T-helper 1 cell treated with Interleukin-12 subunit alpha and Interleukin-12 subunit beta and Interleukin-4 antibody, amounts not matched to agents 30 ng/mL and 1 ng/mL, for 36 hours (primary cell): ENCODE measurements around the gene TMEM120B. TPM values are rescaled to one million over a fixed set of nuclear protein-coding genes. Genes with fewer than 3 reads are reported as not detected.

Source experiments
- intact Hi-C: fragments of 100-400 bp; cut with micrococcal nuclease; formaldehyde crosslinking; loops from one replicate; pipeline ENCODE4 v1.15.1; 2024
- total RNA-seq: library from RNA; stranded (reverse); gene quantifications from 2 replicates; pipeline ENCODE4 v1.2.3, GENCODE V29; 2022

Gene TMEM120B
- total RNA-seq, 1 donor from 2014 or later: 9.2 TPM

DNA sequence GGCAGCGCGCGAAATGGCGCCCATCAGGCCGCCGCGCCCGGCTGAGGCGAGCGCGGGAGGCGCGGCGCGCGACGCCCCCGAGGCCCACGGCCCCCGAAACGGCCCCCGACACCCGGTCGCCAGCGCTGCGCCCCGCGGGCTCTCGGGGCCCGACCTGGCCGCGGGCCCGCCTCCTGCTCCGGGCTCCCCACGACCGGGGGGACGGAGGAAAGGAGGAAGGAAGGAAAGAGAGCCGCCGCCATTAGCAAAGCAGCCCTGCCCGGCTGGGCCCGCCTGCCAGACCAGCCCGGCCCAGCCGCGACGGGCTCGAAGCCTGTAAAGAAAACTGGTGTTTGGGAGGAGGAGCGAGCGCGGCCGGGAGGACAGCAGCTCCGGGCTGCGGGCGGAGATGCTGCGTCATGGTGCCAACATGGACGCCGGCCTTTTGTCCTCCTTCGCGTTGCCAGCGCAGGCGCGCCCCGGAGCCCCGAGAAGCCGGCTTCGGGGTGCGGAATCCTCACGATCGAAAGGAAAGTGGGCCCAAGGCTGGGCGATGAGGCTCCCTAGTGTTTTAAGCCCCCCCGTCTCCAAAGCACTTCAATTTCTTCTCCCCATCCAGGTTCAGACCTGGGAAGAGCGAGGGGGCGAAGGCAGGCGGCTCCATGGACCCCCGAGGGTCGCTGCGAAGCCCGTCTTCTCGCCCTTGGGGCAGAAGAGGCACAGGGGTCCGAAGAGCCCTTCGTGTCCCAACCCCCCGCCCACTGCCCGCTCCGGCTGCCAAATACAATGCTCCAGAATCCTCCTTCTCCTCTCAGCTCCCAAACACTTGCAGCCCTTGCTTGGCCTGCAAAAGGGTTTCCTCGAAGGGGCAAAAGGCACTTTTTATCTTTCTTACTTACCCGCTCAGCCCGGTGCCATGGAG is 88.4 kb downstream of the TMEM120B start:
- intact Hi-C loops: loop anchor here (1.0 to 5.0 kb wide), 3 partner anchors 38 to 1789 kb away; partner anchors contain the start of gene ZCCHC8

DNA sequence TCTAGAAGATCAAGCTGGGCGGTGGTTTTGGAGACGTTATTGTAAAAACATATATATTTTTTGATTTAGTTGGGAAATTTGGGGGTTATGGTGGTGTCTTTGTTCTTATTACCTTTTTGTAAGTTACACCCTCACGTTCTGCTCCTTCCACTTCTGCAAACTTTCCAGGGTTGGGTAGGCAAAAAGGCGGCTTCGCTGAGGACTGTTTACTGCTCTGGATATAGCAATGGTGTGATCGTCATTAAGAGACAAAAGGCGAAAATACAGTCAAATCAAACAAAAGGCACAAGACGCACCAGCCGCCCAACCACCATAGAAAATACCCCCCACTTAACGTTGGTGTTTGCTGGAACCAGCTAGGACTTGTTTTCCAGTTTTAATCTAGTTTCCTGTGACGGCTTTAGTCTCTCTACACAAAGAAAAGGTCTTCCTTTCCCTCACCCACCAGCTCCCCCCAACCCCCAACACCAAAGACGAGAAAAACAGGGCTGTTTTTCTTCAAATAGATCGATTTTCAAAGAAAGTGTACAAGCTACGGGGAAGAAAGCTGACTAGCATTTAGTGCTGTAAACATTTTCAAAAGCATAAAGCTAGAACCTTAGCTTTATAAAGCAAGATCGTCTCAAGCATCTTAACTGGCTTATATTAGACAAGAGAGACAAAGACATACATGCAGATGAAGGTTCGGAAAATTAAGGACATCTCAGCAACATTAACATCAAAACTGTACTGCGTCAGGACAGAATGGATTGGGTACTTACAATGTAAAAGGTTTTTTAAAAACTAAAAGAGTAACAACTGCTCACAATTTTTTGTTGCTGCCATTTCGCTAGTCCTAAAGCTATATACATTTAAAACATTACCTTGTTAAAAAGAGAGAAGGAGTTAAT is 89.3 kb downstream of the TMEM120B start:
- intact Hi-C loops: loop anchor here (1.0 to 5.0 kb wide), 8 partner anchors 8 to 1790 kb away; partner anchors contain the start of genes KNTC1, ORAI1, RSRC2 and ZCCHC8

DNA sequence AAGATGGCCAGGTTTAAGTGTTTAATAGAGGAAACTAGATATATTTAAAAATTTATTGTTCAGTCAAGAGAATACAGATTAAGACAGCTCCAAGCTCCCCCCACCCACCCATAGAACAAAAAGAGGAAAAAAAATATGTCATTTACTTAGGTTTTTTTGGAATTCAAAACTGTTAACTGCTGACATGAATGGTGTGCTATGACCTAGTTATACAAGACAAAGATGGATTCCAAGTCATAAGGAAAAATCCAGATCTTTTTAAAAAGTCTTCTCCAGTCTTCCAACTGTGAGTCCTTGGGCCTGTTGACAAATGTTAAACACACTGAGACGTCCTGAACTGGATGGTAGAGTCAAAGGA is 89.9 kb downstream of the TMEM120B start:
- intact Hi-C loops: loop anchor here (1.0 to 5.0 kb wide), 7 partner anchors 8 to 1790 kb away; partner anchors contain the start of genes KNTC1, ORAI1, RSRC2 and ZCCHC8

DNA sequence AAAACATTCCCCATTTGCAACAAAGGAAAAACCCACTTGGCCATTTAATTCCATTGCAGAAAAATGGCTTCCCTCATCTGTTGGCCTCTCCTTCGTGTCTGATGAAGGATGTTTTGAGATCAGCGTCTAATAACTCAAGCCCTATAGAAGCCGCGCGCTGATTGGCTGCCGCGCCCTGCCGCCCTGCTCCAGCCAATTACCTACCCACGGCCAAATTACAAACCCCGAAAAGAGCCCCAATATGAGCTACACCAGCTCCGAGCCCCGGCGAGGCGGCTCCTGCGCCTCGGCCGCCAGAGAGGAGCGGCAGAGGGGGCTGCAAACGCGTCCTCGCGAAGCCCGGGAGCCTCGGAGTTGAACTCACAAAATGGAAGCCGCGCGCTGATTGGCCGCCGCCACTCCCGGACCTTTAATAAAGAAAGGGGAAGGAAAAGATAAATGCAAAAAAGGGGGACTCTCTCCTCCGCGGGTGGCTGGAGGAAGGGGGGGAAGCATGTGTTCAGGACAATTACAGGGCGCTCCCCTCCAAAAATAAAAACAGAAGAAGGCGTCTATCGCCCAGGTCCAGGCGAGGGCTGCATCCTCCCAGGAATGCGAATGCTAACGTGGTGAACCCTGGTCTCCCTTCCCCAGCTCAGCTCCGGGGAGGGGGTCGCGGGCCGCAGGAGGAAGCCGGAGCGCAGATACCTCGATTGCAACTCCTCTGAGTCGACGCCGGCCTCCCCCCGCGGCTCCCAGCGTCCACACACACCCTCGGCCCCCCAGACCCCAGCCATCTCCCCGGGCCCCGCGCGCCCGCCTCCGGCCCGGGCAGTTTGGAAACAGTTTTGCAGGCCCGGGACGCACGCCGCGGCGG is 90.5 kb downstream of the TMEM120B start:
- intact Hi-C loops: loop anchor here (1.0 to 5.0 kb wide), 7 partner anchors 9 to 1791 kb away; partner anchors contain the start of genes KNTC1, ORAI1, RSRC2 and ZCCHC8

DNA sequence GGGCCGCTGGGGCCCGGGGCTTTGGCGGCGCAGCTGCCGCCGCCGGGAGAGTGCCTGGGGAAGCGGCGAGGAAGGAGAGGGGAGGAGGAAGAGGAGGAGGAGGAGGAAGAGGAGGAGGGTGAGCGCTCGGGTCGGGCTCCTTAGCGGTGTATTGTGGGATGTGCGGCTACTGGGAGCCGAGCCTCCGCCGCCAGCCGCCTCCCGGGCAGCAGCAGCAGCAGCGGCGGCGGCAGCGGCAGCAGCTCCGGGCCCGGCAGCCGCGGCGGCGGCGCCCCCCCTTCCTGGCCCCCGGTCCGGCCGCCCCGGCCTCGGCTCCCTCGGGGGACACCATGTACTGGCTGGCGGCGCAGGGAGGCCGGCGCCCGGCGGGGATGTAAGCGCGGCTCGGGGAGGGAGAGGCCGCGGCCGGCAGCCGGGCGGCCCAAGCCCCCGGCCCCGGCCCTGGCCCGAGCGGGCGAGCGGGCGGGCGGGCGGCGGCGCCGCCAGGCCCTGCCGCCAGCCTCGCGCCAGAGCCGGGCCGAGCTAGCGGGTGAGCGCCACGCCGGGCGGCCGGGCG is 91.4 kb downstream of the TMEM120B start, which contains the start of gene SETD1B:
SETD1B (plus strand) TSS at position 149 of the 556 bp plus-strand sequence. CDS start 729 bp downstream, outside the sequence.
- intact Hi-C loops: loop anchor here (2.0 to 5.0 kb wide), 4 partner anchors 177 to 1792 kb away; partner anchors contain the start of genes KNTC1, ORAI1, RSRC2 and ZCCHC8

DNA sequence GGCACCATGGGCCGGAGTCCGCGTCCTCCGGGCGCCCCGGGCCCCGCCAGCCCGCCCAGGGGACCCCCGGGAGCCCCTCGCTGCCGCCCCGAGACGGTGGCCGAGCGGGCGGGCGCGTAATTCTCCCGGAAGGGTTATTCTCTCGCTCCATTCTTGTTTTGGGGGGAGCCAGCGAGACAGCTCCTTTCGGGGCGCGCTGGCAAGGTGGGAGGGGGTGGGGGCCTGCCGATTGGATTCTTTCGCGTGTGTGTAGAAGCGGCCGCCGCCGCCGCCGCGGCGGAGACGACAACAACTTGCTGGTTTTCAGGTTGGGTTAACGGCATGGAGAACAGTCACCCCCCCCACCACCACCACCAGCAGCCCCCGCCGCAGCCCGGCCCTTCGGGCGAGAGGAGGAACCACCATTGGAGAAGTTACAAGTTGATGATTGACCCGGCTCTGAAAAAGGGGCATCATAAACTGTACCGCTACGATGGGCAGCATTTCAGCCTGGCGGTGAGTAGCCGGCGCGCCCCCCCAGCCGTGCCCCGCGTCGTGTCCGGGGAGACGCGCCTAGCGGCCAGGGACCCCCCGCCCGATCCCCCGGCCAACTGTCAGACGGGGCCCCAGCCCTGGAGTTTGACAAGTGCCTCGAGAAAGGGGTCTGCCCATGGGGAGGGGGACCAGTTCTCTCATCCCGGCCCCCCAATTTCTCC is 92.0 kb downstream of the TMEM120B start:
- intact Hi-C loops: loop anchor here (5.0 kb wide), 2 partner anchors 698 to 1792 kb away; partner anchors contain the start of gene ZCCHC8

DNA sequence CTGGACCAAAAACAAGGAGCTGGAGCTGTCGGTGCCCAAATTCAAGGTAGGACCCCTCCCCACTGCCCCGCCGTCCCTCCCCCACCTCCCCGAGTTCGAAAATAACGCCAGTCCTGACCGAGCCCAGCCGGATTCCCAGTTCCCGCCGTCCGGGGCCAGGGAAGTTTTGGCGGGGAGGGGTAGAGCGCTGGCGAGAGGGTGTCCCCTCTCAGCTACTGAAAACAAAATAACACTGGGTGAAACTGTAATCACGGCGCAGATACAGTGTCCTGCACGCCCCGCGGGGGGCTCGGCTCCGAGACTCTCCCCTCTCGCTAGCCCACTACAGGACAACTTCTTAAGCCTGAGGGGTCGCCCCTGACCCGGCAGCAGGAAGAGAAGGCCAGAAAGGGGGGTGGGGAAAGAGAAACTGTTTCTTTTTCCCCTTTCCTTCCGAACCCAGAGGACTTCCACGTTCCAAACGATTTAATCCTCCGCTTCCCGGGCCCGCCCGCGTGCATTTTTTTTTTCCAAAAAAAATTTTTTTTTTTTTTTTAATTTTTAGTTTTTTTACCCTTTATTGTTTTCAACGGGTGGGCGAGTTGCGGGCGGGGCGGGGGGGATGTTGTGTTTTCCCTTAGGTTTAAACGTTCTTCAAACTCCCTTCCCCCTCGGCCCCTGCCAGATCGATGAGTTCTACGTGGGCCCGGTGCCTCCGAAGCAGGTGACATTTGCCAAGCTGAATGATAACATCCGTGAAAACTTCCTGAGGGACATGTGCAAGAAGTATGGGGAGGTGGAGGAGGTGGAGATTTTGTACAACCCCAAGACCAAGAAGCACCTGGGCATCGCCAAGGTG is 92.8 kb downstream of the TMEM120B start:
- intact Hi-C loops: no loop called here

DNA sequence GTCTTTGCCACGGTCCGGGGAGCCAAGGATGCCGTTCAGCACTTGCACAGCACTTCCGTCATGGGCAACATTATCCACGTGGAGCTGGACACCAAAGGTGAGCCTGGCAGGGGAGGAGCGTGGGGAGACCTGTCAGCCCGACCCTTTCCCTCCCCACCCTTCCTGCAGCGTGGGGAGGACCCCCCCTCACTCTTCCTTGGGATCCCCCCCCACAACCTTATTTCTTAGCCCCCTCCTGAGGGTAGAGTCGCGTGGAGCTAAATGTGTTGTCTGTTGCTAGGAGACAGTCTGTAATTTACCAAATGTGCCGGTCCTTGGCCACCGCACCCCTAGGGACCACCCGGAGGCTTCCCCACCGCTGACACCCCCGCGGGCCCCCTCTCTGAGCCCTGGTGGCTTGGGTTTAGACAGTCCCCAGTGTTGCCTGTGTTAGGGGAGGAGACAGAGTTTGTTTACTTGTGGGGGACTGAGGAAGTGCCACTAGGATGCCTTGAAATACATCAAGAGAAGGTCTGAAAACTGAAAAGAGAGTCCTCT is 93.5 kb downstream of the TMEM120B start:
- intact Hi-C loops: no loop called here

DNA sequence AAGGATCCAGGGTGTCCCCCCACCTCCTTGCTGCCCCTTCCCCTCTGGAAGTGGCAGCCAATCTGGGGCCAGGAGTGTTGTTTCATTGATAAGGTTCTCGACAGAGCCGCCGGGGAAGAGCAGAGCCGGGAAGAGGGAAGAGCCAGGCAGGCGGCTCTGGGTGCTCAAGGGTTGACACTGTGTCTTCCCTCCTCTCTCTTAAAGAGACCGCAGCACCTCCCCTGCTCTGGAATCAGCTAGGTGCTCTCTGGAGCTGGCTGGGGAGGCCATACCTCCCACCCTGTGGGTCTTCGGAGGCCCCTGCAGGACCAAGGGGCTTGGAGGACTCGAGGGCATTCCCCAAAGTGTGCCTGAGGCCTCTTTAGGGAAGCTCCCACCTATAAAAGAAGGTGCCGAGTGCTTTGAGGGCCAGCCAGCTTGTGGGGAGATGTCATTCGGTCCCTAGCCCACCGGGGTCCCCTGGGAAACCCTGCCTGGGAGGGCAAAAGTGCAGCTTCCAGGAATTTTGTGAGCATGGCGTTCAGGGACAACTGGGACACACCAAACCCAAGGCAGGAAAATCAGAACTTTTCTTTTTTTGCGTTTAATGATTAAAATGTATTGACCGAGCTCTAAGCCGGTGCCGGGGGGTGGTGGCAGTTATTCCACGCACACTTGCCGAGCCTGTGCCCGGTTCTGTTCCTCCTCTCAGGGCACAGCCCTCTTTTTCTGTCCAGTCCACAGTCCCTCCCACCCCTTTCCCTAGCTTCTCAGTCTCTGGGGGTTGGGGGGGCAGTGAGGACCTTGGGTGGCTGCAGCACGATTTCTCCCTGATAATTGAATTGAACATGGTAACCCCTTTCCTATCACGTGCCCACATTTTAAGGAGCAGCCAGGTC is 94.2 kb downstream of the TMEM120B start:
- intact Hi-C loops: no loop called here

DNA sequence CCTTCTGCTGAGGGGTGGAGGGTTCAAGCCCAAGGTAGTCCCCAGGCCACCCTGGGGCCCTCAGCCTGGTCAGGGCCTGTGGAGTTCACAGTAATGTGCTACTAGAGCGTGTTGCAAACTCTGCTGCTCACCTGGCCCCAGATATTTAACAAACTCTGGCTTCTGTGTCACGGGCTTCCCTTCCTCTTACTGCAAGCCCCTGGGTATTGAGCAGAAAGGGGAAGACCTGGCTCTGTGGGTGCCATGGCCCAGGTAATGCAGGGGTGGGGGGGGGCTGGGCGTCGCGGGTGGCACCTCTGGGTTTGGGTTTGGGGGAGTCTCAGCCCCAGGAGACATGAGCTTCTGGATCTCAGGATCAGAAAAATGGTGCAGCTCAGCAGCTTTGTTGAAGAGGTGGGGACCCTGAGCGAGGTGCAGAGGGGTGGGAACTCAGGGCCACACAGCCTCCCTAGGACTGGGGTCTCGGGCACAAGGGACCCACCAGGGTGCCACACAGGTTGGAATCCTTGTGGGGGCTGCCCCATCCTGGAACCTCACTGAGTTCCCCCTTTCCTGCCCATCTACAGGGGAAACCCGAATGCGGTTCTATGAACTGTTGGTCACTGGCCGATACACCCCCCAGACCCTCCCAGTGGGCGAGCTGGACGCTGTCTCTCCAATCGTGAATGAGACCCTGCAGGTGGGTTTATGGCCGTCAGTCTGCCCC is 95.2 kb downstream of the TMEM120B start:
- intact Hi-C loops: no loop called here

DNA sequence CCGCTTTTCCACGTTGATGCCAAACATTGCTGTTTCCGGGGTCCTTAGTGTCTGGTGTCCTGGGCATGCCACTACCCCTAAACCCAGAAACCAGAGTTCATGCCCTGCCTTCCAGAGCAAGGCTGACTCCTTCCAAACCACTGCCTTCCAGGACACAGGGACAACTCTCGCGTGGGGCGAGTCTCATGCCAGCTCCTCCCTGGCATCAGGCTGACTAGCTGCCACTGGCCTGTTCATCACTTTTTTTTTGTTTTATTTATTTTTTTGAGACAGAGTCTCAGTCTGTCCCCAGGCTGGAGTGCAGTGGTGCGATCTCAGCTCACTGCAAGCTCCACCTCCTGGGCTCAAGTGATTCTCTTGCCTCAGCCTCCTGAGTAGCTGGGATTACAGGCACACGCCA is 96.1 kb downstream of the TMEM120B start:
- intact Hi-C loops: no loop called here

DNA sequence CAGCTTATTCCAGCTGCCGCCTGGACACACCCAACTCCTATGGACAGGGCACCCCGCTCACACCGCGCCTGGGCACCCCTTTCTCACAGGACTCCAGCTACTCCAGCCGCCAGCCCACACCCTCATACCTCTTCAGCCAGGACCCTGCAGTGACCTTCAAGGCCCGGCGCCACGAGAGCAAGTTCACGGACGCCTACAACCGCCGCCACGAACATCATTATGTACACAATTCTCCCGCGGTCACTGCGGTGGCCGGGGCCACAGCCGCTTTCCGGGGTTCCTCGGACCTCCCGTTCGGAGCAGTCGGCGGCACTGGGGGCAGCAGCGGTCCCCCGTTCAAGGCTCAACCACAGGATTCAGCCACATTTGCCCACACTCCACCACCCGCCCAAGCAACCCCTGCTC is 97.2 kb downstream of the TMEM120B start:
- intact Hi-C loops: no loop called here

DNA sequence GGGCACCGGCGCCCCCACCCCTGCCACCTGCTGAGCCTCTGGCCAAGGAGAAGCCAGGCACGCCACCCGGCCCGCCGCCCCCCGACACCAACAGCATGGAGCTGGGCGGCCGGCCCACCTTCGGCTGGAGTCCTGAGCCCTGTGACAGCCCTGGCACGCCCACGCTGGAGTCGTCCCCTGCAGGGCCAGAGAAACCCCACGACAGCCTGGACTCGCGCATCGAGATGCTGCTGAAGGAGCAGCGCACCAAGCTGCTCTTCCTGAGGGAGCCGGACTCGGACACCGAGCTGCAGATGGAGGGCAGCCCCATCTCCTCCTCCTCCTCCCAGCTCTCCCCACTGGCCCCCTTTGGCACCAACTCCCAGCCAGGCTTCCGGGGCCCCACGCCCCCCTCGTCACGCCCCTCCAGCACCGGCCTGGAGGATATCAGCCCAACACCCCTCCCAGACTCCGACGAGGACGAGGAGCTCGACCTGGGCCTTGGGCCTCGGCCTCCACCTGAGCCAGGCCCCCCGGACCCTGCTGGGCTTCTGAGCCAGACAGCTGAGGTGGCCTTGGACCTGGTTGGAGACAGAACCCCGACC is 97.8 kb downstream of the TMEM120B start:
- intact Hi-C loops: no loop called here

DNA sequence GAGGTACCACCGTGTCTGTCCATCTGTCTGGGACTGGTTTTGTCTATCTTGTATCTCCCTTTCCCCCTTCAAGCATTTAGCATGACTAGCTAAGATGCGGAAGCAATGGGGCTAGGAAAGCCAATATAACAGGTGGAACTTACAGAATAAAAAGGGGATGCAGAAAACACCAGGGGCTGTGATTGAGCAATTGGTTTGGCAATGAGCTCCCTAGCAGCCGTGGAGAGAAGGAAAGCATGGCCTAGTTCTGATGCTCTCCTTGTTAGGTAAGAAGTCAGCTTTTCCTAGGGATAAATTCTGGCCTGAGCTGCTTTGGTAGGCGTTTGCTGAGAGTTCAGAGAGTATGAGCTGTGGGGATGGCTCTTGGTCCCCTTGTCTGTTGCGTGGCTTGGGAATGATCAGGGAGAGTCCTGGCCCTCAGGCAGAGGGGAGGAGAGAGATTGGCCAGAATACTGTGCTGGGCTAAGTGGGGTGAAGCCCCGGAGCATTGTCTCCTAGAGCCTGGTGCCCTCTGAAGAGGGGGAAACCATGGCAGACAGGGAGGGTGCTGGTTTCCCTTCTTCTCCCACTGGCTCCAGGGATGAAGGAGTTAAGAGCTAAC is 98.4 kb downstream of the TMEM120B start:
- intact Hi-C loops: no loop called here

DNA sequence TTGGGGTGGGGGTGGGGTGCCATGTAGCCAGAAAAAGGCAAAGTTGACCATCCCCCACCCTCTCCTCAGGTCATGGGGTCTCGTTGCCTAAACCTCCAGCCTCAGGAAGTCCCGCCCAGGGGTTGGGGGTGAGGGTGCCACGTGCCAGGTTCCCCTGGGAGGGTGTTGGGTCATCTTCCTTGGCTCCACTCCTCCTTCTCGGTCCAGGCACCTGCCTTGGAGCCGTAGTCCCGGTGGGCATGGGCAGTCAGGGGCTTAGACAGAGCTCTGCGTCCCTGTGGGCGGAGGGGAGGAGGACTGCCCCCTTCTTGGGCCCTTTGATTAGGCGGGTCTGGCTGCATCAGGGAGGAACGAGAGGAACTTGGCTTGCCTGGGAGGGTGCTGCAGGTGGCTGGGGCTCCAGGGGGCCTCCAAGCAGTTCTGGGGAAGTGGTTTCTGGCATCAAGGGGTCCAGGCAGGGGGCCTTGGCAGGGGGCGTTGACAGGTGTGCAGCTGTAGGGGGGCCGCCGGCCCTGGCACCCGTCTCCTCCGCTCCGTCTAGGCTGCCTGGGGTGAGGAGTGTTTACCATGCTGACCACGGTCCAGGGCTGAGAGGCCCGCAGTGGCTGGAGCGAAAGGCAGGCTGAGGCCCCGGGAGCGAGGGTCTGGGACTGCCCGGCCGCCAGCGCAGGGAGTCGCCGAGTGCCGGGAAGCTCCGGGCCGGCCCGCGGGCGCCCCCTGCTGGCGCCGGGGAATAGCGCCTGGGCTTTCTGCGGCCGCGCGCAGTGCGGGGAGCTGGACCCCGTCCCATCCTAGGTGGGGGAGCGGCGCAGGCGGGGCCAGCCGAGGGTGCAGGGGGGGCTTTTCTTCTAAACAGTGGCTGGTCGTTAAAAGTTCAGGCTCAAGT is 99.1 kb downstream of the TMEM120B start:
- intact Hi-C loops: loop anchor here (1.0 kb wide), 6 partner anchors 9 to 114 kb away; partner anchors contain the start of gene PSMD9
